HG02623 (cell line): Measurements from ENCODE around the gene H2AZ2.

ENCODE experiments used
- ATAC-seq: cut with Tn5 transposase; IDR thresholded peaks from one replicate; pipeline ENCODE4 v1.9.1; 2021; ENCODE audit warnings: moderate library complexity; ENCODE audit not compliant: unreplicated experiment

H2AZ2 gene

DNA sequence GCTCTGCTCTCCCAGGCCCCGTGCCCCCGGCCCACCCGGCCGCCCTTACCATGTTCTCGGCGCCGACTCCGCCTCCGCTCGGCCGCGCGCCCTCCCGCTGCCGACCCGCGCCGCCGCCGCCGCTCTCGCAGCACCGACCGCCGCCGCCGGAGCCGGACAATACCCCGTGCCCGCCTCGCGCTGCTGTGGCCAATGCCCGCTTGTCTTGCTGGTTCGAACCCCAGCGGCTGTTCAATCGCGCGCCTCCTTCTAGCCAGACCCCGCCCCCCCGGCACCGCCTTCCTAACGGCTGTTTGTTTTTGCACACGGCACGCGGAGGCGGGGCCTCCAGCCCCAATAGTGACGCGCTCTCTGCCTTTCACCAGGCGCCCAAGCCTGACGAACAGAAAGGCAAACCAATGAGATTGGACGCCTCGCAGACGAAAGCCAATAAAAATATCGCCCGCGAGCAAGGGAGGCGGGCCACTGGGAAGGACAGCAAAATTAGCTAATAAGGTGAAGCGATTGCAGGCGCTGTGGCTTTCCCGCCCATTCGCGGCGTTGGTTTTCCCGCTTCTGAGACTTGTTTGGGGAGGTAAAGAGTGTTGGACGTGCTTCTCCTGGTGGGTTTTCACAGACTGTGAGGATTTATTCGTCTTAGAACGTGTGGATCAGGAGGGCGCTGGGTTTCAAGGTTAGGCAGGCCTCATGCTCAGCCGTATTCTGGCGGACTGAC is at the start of gene H2AZ2:
Gene H2AZ2, minus strand, starts transcription at position 168 of the 715 bp plus-strand sequence. Its CDS starts 116 bp downstream, at position 52.
- peak; percentile 78 for ATAC-seq

DNA sequence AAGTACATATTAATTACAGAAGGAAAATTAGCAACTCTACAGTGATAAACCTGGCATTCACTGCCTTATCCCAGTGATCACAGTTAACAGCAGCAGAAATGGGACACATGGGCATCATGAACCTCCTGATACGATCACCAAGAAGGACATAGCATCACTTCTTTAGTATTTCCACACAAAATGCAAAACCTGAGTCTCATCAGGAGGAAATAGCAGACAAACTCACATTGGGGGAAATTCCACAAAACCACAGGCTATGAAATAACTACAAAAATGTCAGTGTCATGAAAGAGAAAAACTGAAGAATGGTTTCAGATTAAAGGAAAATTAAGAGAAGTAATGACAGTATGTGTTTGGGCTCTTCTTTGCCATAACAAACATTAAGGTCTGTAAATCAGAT is 49.4 kb upstream of the H2AZ2 start:
- ATAC-seq, result no peak

DNA sequence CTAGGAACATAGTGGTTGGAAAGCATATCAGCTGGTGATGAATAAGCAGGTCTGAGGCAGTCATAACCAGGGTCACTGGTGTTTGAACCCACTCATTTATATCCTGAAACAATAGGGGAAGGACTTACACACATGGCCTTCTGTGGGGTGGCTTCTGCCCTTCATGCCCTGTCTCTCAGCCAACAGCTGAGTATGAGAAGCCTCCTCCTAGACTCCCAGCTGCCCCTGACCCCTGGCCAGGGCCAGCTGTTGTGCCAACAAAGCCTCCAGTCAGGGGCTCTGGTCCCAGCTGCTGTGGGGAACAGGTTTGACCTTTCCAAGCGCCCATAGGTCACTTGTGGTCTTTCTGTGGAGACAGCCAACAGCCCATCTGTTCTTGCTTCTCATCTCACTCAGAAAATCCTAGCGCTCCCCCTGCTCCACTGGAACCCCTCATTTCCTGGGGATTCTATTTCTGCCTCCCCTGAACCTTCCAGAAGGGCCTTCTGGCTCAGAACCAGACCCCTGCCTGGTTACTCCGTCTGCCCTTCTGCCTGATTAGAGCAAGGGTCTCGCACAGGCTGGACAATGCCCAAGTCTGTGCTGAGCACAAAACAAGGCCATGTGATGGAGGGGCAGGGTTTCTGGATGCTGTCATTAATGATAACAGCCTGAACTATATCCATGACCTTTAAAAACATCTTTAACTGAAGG is 47.1 kb upstream of the H2AZ2 start:
- ATAC-seq, result no peak

DNA sequence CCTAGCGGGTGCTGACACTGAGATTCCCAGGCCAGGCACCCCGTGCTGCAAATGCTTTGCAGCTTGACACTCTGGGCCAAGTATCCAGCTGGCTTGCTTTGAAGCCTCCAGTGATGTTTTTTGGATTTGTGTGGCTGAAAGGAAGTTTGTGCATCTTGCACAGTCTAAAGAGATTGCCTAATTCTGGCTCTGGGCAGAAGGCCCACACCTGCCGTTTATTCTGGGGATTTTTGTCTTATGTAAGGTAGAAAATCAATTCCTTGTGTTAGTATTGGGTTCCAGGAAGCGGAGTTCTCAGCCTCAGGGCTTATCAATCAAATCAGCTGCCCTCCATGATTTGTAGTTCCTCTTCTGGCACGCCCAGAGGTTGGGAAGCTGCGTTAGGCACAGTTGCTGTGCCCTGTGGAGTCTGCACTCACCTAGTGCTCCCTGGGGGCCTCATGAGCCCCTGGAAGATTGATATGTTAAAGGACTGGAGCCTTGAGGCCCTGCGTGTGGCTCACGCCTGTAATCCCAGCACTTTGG is 45.9 kb upstream of the H2AZ2 start:
- ATAC-seq, result no peak

DNA sequence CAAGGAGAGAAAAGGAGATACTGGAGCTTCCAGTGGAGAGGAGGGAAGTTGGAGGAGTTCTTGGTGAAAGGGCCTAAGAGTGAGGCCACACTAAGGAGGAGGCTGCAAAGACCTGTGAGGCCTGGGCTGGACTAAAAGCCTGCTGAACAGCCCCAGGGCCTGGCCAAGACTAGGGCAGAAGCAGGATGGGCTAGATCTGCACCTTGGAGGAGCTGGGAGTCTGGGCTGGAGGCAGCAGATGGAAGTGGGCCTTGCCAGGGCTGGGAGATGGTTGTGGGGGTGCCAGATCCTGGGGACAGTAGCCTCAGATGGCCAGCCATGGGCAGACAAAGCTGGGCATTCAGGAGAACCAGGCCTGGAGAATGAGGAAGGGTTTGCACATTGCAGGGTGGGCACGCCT is 43.9 kb upstream of the H2AZ2 start:
- ATAC-seq, result no peak

DNA sequence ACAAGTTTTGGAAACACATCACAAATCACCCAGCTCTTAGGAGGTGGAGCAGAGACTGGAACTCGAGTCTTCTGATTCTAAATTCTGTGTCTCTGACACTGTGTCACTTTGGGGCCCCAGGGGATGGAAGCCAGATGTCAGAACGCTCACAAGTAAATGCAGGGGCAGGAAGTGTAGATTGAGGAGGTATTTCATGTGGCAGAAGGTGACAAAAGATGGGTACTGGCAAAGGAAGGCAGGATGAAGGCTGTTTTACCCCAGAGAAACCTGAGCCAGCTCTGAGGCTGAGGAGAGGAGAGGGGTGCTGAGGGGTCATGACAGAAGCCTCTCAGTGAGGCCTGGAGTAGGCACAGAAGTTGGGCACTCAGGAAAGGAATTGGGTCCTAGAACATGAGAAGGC is 43.5 kb upstream of the H2AZ2 start:
- no peak for ATAC-seq

DNA sequence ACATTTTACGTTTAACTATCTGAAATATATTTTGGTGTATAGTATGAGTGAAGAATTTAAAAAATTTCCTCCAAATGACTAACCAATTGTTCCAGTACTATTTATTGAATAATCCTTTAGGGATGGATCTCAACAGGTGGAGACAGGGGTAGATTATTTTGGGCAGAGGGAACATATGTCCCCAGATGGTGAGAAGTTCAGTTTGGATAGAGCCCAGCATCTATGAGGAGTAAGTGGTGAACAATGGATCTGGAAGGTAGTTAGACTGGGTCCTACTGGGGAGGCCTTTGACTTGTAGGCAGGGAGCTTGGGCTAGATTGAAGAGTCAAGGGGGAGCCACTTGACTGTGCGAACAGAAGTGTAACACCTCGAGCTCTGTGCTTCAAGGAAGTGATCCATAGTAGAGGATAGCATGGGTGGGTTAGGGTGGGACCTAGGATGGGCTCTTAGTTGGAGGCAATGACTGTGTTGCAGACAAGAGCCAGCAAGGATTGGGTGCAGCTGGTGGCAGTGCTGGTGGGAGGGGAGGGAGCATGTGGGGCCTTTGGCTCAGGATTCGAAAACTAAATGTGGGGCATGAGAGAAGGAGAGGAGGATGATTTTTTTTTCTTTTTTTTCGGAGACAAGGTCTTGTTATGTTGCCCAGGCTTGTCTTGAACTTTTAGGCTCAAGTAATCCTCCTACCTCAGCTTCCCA is 41.3 kb upstream of the H2AZ2 start:
- no peak for ATAC-seq

DNA sequence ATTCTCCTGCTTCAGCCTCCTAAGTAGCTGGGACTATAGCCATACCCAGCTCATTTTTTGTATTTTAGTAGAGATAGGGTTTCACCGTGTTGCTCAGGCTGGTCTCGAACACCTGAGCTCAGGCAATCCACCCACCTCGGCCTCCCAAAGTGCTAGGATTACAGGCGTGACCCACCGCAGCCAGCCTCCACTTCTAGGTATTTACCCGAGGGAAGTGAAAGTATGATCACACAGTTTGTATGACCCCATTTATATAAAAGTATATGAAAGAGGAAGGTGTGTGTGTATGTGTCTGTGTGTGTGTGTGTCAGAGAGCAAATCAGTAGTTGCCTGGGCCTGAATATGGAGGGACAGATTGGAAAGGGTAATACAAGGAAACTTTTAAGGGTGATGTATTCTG is 39.4 kb upstream of the H2AZ2 start:
- no peak for ATAC-seq

DNA sequence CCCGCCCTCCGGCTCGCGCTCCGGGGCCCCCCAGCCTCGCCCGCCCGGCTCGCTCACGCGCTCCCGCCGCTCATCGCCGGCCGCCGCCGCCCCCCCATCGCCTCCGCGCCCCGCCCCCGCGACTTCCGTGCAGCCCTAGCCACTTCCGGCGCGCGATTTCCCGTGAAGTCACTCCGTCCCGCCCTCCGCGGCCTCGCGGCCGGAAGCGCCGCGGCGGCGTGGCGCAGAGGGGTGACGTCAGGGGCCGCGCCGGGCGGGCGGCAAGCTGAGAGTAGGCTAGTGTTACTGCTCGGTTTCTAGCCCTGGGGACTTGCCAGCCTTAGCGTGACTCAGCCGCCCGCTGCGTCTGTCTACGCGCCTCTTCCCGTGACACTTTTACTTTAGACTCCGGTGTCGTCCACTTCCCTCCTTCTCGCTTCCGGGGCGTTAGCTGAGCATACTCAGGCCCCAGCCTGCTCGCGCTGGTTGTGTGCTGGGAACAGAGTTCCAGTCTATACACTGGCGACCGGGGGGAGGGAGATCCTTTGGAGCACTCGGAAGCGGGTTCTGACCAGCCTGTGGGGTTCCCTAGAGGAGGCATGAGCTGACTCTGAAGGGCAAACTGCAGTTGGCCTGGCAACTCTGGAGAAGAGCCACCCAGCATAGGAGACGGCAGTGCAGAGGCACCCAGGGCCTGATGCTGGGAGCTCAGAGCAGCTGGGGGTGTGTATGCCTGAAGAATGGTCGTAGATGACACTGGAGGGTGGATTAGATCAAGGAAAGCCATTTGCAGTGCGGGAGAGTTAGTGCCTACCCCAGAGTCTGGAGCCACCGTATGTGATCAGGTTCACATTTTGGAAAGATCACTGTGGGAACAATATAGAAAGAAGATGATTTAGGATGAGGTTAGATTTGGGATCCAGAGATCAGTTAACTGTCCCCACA is 37.8 kb upstream of the H2AZ2 start, which contains the start of gene PURB:
Gene PURB, minus strand, starts transcription at position 137 of the 924 bp plus-strand sequence. CDS start 182 bp downstream, outside the sequence.
- ATAC-seq, result peak; percentile 84

DNA sequence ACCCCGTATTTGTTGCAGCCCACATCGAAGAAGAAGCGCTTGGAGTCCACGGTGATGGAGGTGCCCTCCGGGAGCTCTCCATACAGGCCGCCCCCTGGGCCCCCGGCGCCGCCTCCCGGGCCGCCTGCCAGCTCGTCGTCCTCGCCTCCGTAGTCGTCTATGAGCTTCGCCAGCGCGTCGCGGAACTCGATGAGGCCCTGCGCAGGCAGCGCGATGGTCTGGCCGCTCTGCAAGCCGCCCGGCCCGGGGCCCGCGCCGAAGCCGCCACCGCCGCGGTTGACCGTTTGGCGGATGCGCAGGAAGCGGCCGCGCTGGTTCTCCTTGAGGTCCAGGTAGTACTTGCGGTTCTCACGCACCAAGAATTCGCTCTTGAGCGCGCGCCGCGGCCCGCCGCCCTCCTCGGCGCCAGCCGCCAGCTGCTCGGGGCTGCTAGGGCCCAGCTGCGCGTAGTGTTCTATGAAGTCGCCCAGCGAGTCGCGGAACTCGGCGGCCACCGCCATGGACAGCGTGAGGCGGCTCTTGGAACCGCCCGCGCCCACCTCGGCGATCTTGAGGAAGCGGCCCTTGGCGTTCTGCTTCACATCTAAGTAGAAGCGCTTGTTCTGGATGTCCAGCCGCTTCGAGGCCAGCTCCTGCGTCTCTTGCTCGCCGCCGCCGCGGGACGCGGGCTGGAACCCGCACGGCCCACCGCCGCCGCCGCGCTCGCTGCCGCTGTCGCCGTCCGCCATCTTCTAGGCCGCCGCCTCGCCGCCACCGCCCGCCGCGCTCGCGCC is 36.9 kb upstream of the H2AZ2 start:
- ATAC-seq, result peak; percentile 14

DNA sequence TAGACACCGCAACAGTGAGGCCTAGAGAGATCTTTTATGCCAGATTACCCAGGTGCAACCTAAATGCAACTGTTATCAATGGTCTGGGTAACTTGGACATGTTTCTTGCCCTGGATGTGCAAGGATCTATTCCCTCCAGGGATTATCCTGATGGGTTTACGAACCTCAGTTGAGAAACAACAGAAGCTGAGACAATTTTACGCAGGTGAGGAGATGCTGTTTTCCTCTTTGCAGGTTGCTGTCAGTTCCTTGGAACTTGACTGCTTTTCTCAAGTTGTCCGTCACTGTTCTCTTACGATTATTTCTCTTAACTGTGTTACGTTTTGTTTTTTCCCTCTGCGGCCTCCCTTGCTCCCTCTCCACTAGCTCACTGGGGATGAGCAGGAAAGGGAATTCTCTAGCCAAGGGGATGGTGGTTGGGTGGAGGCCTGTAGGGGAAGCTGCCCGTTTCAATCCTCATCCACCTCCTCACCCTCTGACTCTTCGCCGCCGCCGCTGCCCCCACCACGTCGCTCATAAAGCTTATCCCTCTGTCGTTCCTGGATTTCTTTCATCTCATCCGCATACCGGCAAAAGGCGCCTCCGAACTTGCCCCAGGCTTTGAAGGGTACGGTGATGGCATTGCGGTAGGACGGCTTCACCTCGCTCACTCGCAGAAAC is 36.2 kb upstream of the H2AZ2 start:
- ATAC-seq, result no peak

DNA sequence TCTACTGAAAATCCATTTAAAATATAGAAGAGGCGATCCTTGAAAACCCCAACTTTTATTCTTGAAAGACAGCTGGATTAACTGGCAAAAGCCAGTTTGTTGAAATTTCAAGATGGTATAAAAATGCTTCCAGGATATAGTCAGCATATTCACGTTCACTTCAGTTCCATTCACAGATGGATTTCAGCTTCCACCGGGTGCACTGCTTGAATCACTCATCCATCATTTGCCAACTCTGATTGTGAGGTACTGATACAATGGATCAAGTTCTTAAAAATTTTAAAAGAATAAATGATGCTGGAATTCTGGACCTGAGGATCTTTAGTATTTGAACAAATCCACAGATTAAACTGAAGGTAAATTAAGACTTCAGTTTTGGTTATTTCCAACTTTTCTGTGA is 35.0 kb upstream of the H2AZ2 start:
- ATAC-seq, result no peak

DNA sequence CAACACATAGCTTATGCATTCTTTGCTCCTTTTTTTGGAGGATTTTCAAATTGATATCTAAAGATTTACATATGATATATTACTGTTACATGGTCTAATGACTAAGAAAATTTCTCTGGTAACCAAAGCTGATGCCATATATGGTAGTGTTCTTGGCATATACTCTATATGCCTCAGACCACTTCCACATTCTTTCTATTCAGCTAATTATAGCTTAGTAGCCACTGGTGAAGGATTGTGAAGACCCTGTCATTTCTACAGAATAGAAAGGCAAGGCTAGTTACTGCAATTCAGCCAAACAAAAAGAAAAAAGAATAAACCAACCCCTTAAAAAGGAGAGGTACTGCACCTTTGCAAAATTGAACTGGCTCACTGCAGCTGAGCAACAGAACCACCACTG is 33.7 kb upstream of the H2AZ2 start:
- ATAC-seq, result no peak

DNA sequence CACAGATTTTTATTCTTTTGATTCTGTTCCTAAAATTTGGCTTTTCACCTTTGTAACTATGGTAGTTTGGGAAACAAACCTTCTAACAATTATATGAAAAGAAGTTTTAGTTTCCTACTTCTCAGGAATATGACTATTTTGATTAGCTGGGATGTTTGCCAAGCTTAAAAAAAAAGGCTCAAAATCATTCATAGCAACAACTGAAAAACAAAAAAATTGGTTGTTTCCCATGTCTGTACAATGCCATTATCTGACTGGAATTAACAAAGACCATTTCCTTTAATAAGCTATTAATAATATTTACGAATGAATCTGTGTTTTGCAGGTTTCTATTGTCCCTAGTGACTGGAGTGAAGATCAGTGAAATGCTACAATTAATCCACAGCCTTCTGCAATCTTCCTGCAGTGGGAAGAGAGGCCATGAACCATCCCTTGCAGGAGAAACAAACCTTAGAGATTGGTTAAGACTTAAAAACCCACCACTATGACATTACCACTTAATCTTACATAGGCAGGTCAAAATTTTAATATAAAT is 33.2 kb upstream of the H2AZ2 start:
- ATAC-seq, result no peak

DNA sequence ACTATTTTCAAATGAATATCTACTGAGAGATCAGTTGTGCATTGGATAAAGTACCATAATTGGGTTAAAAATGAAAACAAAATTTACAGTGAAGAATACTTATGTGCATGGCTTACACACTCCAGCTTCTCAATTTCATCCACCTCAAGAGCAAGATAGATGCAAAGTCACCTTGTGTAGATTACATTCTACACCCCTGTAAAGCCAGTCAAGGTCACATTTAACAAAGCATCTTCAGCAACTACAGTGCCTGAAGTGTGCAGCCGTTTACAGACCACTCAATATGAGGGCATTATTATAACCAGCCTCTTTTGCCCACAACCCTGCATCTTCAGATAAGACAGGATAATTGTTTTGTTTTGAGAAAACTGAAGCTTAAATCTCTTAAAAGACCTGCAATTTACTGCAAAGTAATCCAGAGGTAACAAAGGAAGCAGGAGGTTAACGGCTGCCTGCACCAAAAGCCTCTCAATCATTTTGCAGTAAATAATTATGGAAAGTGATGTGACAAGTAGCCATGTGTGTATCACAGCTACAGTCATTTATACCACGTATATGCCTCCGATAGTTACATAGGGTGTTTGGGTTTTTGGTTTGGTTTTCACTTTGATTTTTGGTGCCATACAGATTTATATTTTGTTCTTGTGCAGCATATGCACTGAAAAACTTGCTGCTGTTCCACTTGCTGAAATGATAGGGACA is 32.6 kb upstream of the H2AZ2 start:
- no peak for ATAC-seq

DNA sequence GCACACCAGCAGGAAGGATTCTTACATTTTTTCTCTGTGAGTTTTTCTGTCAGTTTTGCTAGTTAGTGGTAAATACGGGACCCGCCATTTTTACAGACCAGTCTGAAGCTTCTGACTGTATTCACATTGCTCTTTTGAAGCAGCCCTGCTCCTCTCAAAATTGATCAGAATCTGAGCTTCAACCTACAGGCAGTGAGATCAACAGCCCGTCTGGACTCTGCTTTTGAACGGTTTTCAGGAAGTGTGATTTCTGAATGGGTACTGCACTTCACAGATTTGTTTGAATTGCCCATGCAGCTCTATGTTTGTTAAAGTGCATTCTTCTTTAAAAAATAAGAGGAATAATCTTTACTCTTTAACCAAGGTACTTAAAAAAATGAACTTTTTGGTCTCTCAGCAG is 28.5 kb upstream of the H2AZ2 start:
- ATAC-seq, result no peak

DNA sequence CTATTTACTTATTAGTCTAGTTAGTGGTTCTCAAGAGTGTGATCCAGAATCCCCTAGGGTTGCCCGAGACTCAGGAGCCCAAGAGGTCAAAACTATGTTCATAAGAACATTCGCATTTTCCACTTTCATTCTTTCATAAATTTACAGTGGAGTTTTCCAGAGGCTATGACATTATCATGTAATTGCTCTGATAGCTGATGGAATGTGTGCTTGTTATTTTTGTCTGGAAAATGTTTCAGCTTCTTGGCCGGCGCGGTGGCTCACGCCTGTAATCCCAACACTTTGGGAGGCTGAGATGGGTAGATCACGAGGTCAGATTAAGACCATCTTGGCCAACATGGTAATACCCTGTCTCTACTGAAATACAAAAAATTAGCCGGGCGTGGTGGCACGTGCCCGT is 27.4 kb upstream of the H2AZ2 start:
- no peak for ATAC-seq

DNA sequence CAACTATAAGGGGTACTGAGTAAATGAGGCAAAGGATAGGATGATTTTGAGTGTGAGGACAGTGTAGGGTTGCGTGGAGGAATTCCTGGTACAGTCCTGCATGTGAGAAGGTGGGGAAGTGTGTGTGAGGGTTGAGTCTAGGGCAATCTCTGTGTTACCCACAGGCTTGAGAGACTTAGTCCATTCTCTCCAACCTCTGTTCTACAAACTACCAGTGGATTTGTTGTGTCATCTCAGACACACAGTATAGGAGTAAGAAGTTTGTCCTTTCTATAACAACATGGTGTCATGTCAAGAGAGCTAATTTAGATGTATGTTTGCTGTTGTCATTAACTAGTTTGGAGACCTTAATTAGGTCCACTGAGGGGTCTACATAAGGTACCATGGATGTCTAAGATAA is 24.9 kb upstream of the H2AZ2 start:
- no peak for ATAC-seq
